GM15510 (cell line): ENCODE results near the gene SURF6.

Source experiments
- POLR2A ChIP-seq: IDR thresholded peaks from 3 replicates; pipeline ENCODE4 v1.6.1; 2011; ENCODE audit warnings: borderline replicate concordance; ENCODE audit not compliant: insufficient read length; ENCODE audit errors: extremely low read depth

SURF6 gene

GRCh38 chr9:133315997-133316396, 20.0 kb downstream of the SURF6 start:
- no peak for TF ChIP-seq POLR2A

- TF ChIP-seq POLR2A: no peak
Observed at GRCh38 chr9:133309608-133310007, 26.4 kb downstream of the SURF6 start.

- TF ChIP-seq POLR2A: no peak
Observed at GRCh38 chr9:133307301-133307700, 28.7 kb downstream of the SURF6 start.

GRCh38 chr9:133306242-133307204, 29.5 kb downstream of the SURF6 start:
- TF ChIP-seq POLR2A: no peak

- TF ChIP-seq POLR2A: no peak
Observed at GRCh38 chr9:133305731-133306130, 30.3 kb downstream of the SURF6 start.

GRCh38 chr9:133304477-133305377, 31.3 kb downstream of the SURF6 start:
- no peak for TF ChIP-seq POLR2A

- TF ChIP-seq POLR2A: no peak
Observed at GRCh38 chr9:133304158-133304470, 31.9 kb downstream of the SURF6 start.

- no peak for TF ChIP-seq POLR2A
Observed at GRCh38 chr9:133303266-133304157, 32.5 kb downstream of the SURF6 start.

GRCh38 chr9:133301253-133302230, 34.4 kb downstream of the SURF6 start:
- TF ChIP-seq POLR2A: no peak

GRCh38 chr9:133294257-133294656, 41.7 kb downstream of the SURF6 start:
- TF ChIP-seq POLR2A: no peak

GRCh38 chr9:133290751-133291302, 45.2 kb downstream of the SURF6 start:
- TF ChIP-seq POLR2A: no peak

- TF ChIP-seq POLR2A: no peak
Observed at GRCh38 chr9:133286523-133286922, 49.5 kb downstream of the SURF6 start.

- no peak for TF ChIP-seq POLR2A
Observed at GRCh38 chr9:133285252-133285775, 50.7 kb downstream of the SURF6 start.

GRCh38 chr9:133284362-133284761, 51.6 kb downstream of the SURF6 start:
- no peak for TF ChIP-seq POLR2A
